ENCODE results near the gene ASTN2.
"Not testable (repeated sequence)": the region's sequence is repeated elsewhere in the genome, so short reads cannot be mapped to it uniquely, and the experiment has no call there.

The ASTN2 gene

DNA sequence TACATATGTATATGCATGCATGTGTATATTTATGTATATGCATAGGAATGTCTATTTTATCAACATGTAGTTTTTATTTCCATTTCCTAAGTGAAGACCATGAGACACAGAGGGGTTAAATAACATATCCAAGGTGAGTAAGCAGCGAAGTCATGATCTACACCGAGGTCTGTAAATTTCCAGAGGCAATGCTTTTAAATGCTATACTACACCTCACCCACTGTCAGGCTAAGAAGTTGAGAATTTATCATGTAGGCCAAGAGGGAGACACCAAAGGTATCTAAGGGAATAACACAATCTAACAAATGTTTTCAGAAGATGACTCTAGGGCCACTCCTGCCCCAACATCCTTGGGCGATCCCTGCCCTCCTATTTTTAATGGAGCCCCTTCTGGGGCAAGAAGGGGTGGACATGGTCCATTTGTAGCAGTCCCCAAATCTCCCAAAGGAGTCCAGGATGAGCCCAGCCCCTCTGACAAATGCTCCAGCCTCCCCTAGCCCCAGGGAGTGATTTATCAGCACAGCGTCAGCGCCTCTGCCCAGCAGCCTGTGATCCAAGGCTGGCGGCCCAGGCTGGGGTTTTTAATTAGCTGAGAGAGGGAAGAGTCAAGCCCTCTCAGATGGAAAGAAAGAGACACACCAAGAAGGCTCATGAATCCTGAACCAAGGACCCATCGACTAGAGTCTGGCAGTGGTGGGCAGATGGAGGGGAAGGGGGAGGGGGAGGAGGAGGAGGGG, 339.9 kb downstream of the ASTN2 start:
- no peak for DNase-seq (ENCODE audit: low spot score)

DNA sequence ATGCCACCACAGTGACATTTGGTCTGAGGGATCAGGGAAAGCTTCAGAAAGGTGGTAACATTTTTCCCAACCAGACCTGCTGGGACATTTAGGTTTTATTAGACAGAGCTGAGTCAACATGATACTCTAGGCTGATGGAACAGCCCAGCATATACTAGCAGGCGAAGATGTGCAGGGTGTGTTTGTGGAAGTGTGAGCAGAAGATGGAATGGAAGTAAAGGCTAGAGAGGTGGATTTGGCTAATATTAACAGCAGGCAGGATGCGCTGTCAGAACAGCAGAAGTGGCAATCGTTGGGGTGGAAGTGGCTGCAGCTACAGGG, 340.6 kb downstream of the ASTN2 start:
- DNase-seq (ENCODE audit: low spot score) = no peak

GRCh38 chr9:117073539-117074341, 341.1 kb downstream of the ASTN2 start:
- peak; percentile 51 for DNase-seq (ENCODE audit: low spot score)

- DNase-seq (ENCODE audit: low spot score) = no peak
Measured at GRCh38 chr9:117073071-117073470, 341.8 kb downstream of the ASTN2 start.

GRCh38 chr9:117072216-117072615, 342.6 kb downstream of the ASTN2 start:
- DNase-seq (ENCODE audit: low spot score) = no peak

- not testable (repeated sequence) for DNase-seq (ENCODE audit: low spot score)
Measured at GRCh38 chr9:117071673-117072207, 343.1 kb downstream of the ASTN2 start.

DNA sequence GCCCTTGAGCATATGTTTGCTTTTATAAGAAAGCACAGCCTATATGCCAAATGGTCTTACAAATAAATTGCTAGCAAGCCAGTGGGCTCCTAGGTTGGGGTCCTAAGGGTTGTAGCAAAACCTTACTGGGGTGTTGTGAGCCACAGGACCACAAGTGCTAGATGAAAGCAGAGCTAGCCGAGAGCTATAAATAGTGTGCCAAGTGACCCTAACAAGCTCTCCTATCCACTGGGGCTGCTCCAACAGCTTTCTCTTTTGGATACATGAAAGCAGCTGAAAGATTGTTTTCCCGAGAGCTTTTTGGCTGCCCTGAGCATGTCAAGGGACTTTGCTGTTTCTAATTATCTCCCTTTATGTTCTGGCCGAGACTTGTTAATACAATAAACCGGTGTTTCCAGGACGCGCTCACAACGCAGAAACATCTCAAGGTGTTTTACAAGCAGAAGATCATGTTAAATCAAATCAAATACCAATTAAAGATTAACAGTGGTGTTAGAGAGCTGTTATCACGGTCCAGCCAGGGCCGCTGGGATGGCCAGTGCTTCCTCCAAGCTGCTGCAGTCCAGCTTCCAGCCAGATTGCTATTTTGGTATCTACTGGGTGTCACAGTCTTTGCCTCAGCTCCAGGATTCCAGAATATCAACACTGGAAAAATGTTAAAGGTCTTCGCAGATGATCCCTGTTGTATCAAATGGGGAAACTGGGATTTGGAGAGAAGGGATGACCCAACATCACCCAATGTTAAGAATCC, 351.0 kb downstream of the ASTN2 start:
- DNase-seq (ENCODE audit: low spot score) = no peak

GRCh38 chr9:117060963-117061362, 353.9 kb downstream of the ASTN2 start:
- no peak for DNase-seq (ENCODE audit: low spot score)

DNA sequence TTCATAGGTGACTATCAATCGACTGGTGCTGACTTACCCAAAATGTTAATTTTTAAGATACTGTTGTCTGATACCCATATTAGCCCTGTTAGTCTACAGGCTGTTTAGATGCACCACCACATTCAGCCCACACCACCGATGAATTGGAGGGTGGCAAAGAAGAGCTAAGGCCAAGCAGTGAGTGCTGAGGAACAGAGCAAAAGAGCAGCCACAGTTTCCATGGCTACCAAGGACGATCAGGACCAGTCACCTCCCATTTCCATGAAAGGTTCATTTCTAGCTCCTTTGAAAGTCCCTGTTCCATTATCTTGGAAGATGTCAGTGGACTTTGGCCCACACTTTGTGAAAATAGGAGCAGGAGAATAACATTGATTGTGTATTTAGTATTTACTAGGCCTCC, 364.9 kb downstream of the ASTN2 start:
- no peak for DNase-seq (ENCODE audit: low spot score)

DNA sequence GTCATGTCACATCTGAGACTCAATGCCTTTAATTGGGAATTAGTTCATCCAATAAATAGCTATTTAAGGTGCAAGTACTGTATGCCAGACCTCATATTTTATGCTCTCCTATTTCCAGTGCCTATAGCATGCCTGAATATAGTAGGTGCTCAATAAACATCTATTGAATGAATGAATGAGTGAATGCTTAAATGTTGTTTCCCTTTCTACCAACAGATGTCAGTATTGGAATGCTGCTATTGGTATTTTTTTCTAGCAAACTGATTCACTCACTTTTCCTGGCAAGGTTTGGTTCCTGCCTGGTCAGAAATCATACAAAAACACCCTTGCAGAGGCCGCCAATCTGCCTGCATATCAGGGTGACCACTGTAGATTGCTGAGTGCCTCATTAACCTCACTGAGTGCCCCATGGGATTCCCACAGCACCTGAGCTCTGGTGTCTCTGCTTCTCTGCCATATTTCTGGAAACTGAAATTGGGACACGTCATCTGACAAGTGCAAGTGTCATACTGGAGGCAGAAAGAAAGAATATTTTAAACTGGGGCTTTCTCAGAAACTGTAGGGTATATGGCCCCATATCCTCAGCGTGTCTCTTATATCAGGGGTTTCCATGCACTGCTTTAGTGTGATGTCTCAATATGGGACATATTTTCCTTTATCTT, 368.1 kb downstream of the ASTN2 start:
- no peak for DNase-seq (ENCODE audit: low spot score)

DNA sequence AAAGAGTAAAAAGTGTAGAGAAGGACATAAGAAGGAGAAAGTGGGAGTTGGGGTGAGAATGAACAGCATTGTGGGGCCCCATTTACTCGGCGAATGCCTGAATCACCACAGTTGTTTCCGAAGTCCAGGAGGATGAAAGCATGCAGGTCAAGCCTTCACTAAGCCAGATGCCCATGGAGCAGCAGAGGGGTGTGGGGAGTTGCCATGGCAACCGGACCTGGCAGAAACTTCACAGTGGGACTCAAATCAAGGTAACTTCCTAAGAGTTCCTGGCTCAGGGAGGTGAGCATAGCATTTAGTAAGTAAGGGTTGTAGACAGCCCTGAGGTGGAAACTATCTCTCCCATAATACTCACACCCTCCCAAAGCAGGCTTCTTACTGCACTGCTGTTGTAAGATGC, 370.6 kb downstream of the ASTN2 start:
- DNase-seq (ENCODE audit: low spot score) = no peak

DNA sequence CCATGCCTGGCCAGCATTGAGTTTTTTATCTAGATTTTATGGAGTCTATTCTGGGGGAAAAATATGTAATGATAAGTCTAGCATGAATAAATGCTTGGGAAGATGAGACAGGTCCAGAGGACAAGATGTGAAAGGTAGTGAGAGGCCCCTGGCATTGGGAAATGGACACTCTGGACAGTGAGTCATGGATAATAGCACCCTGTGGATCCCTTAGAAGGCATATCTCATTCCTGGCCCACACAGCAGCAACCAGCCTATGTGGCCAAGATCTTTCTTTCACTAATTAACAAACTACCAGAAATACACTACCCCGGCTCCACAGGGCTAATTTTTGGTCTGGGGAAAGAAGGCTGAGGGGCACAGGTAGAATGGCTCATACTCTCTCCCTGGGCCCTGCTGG, 371.7 kb downstream of the ASTN2 start:
- DNase-seq (ENCODE audit: low spot score) = no peak

DNA sequence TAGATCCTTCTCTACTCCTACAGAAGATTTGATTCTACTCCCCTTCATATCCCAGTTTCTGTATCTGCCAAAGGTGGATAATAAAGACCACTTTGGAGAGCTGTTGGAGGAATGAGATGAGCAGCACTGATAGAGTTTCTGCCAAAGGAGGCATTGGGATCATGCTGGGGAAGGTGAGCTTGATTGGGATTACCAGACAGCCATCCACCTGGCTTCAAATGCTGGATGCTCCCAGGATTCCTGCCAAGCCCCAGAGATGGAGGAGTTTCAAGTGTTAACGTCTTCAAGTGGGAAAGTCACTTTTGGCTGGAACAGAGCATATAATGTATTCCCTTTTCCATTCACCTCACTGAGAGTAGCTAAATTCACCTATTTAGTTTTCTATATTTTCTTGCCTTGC, 379.3 kb downstream of the ASTN2 start:
- no peak for DNase-seq (ENCODE audit: low spot score)

- no peak for DNase-seq (ENCODE audit: low spot score)
Measured at GRCh38 chr9:117034866-117035265, 380.0 kb downstream of the ASTN2 start.

GRCh38 chr9:117030254-117030768, 384.5 kb downstream of the ASTN2 start:
- no peak for DNase-seq (ENCODE audit: low spot score)

GRCh38 chr9:117029341-117029740, 385.5 kb downstream of the ASTN2 start:
- no peak for DNase-seq (ENCODE audit: low spot score)

DNA sequence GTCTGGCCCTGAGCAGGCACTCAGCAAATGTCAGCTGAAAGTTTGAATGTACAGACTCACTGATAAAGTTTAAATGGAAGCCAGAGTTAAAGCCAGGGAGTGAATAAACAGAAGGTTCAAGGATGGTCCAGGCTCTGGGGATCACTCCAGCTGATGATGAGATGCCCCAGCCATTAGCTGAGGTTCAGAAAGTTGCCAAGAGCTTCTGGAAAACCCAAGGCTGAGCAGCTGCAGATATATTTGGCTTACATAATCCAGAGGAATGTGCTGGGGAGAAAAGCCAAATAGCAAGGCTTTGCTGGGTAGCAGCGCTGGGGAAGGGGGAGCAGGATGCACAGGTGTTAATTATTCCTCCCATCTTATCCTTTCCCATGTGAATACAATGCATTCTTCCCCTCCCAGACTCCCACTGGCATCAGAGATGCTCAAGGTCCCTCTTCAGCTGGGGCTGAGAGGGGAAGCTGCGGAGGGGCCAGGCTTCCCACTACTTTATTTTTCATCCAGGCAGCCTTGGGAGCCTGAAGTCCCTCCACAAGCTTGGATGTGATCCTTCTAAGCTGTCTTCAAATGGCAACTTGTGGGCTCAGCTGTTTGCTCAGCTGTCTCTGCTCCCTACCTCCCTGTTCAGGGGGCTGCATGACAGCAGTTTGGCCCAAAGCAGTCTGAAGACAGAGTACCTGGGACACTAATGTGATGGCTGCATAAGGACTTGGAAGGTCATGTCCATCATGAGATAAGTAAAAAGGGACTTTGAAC, 386.6 kb downstream of the ASTN2 start:
- DNase-seq (ENCODE audit: low spot score) = no peak

GRCh38 chr9:117021906-117022305, 393.0 kb downstream of the ASTN2 start:
- no peak for DNase-seq (ENCODE audit: low spot score)

DNA sequence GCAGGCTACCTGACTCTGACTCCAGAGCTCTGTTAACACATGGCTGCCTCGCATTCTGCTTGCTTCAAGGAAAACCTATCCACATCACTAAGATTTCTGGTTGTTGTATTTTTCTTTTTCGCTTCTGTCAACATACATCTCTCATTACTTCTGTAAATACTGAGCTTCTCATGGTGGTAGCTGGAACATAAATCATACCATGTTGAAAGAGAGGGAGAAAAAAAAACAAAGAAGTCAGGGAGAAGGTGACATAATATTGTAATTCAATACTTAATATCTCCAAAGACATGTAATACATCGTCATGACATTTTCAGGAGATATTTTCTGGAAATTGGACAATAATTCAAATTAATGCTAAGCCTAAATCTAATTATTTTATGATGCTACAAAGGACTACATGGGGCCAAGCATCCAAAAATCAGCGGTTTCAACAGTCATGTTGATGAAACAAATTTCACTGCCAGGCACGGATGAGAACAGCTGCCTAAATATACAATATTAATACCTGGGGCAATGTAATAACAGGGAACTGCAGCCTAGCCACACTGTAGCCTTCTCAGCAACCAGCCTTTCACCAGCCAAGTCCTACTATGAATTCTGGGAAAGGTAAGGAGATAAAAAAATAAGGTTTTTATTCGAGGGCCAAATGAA, 395.8 kb downstream of the ASTN2 start:
- DNase-seq (ENCODE audit: low spot score) = no peak

GRCh38 chr9:117017414-117017985, 397.4 kb downstream of the ASTN2 start:
- no peak for DNase-seq (ENCODE audit: low spot score)
